SK-N-SH (cell line): Measurements from ENCODE around the gene PRKCH. TPM values are rescaled to one million over a fixed set of nuclear protein-coding genes. Genes with fewer than 3 reads are reported as not detected.

Experiments used
- CTCF ChIA-PET: fragments of 300-600, 350-600 bp; formaldehyde crosslinking; extraction: SDS; loops from one replicate; lab custom pipeline; 2021; lab: Yijun Ruan, JAX
- POLR2A ChIA-PET: fragments of 350-600 bp; sonication (Branson Sonifier 250); formaldehyde crosslinking; extraction: SDS; loops from one replicate; lab custom pipeline; 2020; ENCODE audit warnings: antibody characterized with exemption, inconsistent platforms; lab: Yijun Ruan, JAX
- DNase-seq: peaks from one replicate; pipeline ENCODE4 v3.0.0; 2012
- H2AFZ ChIP-seq: fragments of 200-600 bp; sonication (generic); 2 replicates; pipeline ENCODE4 v1.8.1; 2016; ENCODE audit warnings: antibody characterized with exemption, mild to moderate bottlenecking, low read depth
- H3F3A ChIP-seq: fragments of 200-600 bp; sonication (generic); replicated peaks from 2 replicates; pipeline ENCODE3; 2016; ENCODE audit warnings: antibody characterized with exemption, mild to moderate bottlenecking; ENCODE audit not compliant: insufficient read depth
- H3K27ac ChIP-seq, 2 experiments: fragments of 200-500 bp in 1 of 2; fragments of 200-600 bp in 1 of 2; sonication (Bioruptor generic) in 1 of 2; sonication (generic), shearing (Covaris generic) in 1 of 2; 2 replicates each; pipeline versions ENCODE4 v1.5.1 to v1.6.1; 2014 to 2016; ENCODE audit warnings: low read depth in 2 of 2, inconsistent platforms in 1 of 2, low read length in 1 of 2, mild to moderate bottlenecking in 1 of 2, mixed read lengths in 1 of 2
- H3K27me3 ChIP-seq: fragments of 200-600 bp; sonication (generic), shearing (Covaris generic); 2 replicates; pipeline ENCODE4 v1.6.1; 2016; ENCODE audit warnings: mixed run types; ENCODE audit not compliant: insufficient read depth
- H3K36me3 ChIP-seq, 2 experiments: fragments of 200-500 bp in 1 of 2; fragments of 200-600 bp in 1 of 2; sonication (Bioruptor generic) in 1 of 2; sonication (generic) in 1 of 2; replicated peaks in 1 of 2; 2 replicates each; pipeline versions ENCODE3 to v1.5.1; 2014 to 2016; ENCODE audit warnings: low read length in 1 of 2, mild to moderate bottlenecking in 1 of 2; ENCODE audit not compliant: insufficient read depth in 2 of 2, control insufficient read depth in 1 of 2
- H3K4me1 ChIP-seq, 2 experiments: fragments of 200-500 bp in 1 of 2; fragments of 200-600 bp in 1 of 2; sonication (Bioruptor generic) in 1 of 2; sonication (generic), shearing (Covaris generic) in 1 of 2; 2 replicates each; pipeline versions ENCODE4 v1.5.1 to v1.6.1; 2014 to 2016; ENCODE audit warnings: low read depth in 1 of 2, low read length in 1 of 2, mixed run types in 1 of 2; ENCODE audit not compliant: insufficient read depth in 2 of 2, control insufficient read depth in 1 of 2
- H3K4me2 ChIP-seq: fragments of 200-600 bp; sonication (generic), shearing (Covaris generic); 2 replicates; pipeline ENCODE4 v1.6.1; 2017; ENCODE audit warnings: mixed run types
- H3K4me3 ChIP-seq, 2 experiments: fragments of 200-500 bp in 1 of 2; fragments of 200-600 bp in 1 of 2; sonication (Bioruptor generic) in 1 of 2; sonication (generic), shearing (Covaris generic) in 1 of 2; 2 replicates each; pipeline versions ENCODE4 v1.5.1 to v1.8.1; 2014 to 2016; ENCODE audit warnings: low read depth in 2 of 2, inconsistent platforms in 1 of 2, low read length in 1 of 2, mild to moderate bottlenecking in 1 of 2, mixed read lengths in 1 of 2, moderate library complexity in 1 of 2
- H3K79me2 ChIP-seq: fragments of 200-600 bp; sonication (generic); 2 replicates; pipeline ENCODE4 v1.8.1; 2017; ENCODE audit warnings: mild to moderate bottlenecking; ENCODE audit not compliant: insufficient read depth
- H3K9ac ChIP-seq: fragments of 200-600 bp; sonication (generic); 2 replicates; pipeline ENCODE4 v1.6.1; 2017; ENCODE audit warnings: mixed run types
- H3K9me2 ChIP-seq: fragments of 200-600 bp; sonication (generic); 2 replicates; pipeline ENCODE4 v1.6.1; 2017; ENCODE audit warnings: mixed run types
- H3K9me3 ChIP-seq: fragments of 200-600 bp; sonication (generic); 2 replicates; pipeline ENCODE4 v1.6.1; 2017; ENCODE audit warnings: mixed run types, mild to moderate bottlenecking, moderate library complexity
- H4K20me1 ChIP-seq: fragments of 200-600 bp; sonication (generic); 2 replicates; pipeline ENCODE4 v1.6.1; 2017; ENCODE audit warnings: mild to moderate bottlenecking, mixed run types; ENCODE audit not compliant: insufficient read depth
- CTCF ChIP-seq: fragments of 200-600 bp; sonication (generic); IDR thresholded peaks from 2 replicates; pipeline ENCODE4 v1.6.1; 2017; ENCODE audit warnings: antibody characterized with exemption, mild to moderate bottlenecking, moderate library complexity
- ELF1 ChIP-seq: IDR thresholded peaks from 2 replicates; pipeline ENCODE4 v1.4.0; 2012
- EP300 ChIP-seq, 2 experiments: IDR thresholded peaks; 2 replicates each; pipeline versions ENCODE4 v1.4.0 to v1.6.1; 2012; ENCODE audit warnings: borderline replicate concordance in 1 of 2, low read depth in 1 of 2, low read length in 1 of 2
- FOXM1 ChIP-seq: IDR thresholded peaks from 2 replicates; pipeline ENCODE4 v1.4.0; 2012; ENCODE audit warnings: low read depth, mild to moderate bottlenecking
- GATA2 ChIP-seq: sonication (generic); formaldehyde crosslinking; IDR thresholded peaks from 2 replicates; pipeline ENCODE4 v1.5.0; 2020; ENCODE audit warnings: mild to moderate bottlenecking, missing genetic modification reagents
- JUND ChIP-seq: IDR thresholded peaks from 2 replicates; pipeline ENCODE4 v1.4.0; 2012
- MAX ChIP-seq: IDR thresholded peaks from 2 replicates; pipeline ENCODE4 v1.4.0; 2012; ENCODE audit warnings: low read depth
- MEF2A ChIP-seq: IDR thresholded peaks from 2 replicates; pipeline ENCODE4 v1.4.0; 2012; ENCODE audit warnings: low read depth, borderline replicate concordance
- PBX3 ChIP-seq: IDR thresholded peaks from 2 replicates; pipeline ENCODE4; 2012
- POLR2AphosphoS5 ChIP-seq: IDR thresholded peaks from 2 replicates; pipeline ENCODE4 v1.6.1; 2012; ENCODE audit warnings: low read depth, low read length
- RAD21 ChIP-seq: IDR thresholded peaks from 2 replicates; pipeline ENCODE4 v1.6.1; 2012; ENCODE audit warnings: mild to moderate bottlenecking, low read length
- TEAD4 ChIP-seq: IDR thresholded peaks from 2 replicates; pipeline ENCODE4 v1.4.0; 2012; ENCODE audit warnings: mild to moderate bottlenecking, borderline replicate concordance; ENCODE audit not compliant: insufficient read depth
- USF2 ChIP-seq: fragments of 150-350 bp; IDR thresholded peaks from 2 replicates; pipeline ENCODE4 v1.6.1; 2017; ENCODE audit warnings: antibody characterized with exemption, low read length, low read depth, borderline replicate concordance
- YY1 ChIP-seq: IDR thresholded peaks from 2 replicates; pipeline ENCODE4 v1.4.0; 2012; ENCODE audit warnings: low read depth, mild to moderate bottlenecking
- ZBTB33 ChIP-seq: IDR thresholded peaks from 2 replicates; pipeline ENCODE4 v1.4.0; 2012; ENCODE audit warnings: low read depth, borderline replicate concordance
- WGBS: methylation state at CpG from one replicate; pipeline ENCODE4 v1.1.6; 2017; ENCODE audit warnings: low lambda C conversion rate; 5-methylcytosine and 5-hydroxymethylcytosine counted together
- polyA plus RNA-seq, 3 experiments: library from polyadenylated mRNA; depleted of rRNA; stranded (reverse); fragments of >200 nt; gene quantifications; 2 replicates each; pipeline ENCODE4 v1.2.3, GENCODE V29; 2012

The PRKCH gene
- polyA plus RNA-seq, 1 of the 3 experiments (the other 2 are of a cell fraction): 4.2 TPM

GRCh38 chr14:61488417-61489401 lies 167.3 kb downstream of the PRKCH start:
- H3K9me2 ChIP-seq: no peaks in the 10 kb centered on the region
- no peaks in the 10 kb centered on the region for H3K79me2 ChIP-seq
- CTCF ChIA-PET: interaction anchor here (1.3 to 1.6 kb wide), 2 partner anchors 10 to 12 kb away, joined by 3 to 5 read pairs; no protein-coding TSS in a partner anchor
- peaks cover 7 to 10% of the 10 kb centered on the region in 2 experiments; a peak in 3 of 4 replicates for H3K4me1 ChIP-seq
- no peaks in the 10 kb centered on the region for H4K20me1 ChIP-seq
- H3K9me3 ChIP-seq: no peaks in the 10 kb centered on the region
- H3K27ac ChIP-seq: no peak overlapping the region
- H3K4me2 ChIP-seq: no peak overlapping the region
- H3K36me3 ChIP-seq: no peaks in the 10 kb centered on the region
- H3K9ac ChIP-seq: no peak overlapping the region
- no peak for TF ChIP-seq TEAD4
- no peak for TF ChIP-seq POLR2AphosphoS5
- no peak for TF ChIP-seq PBX3
- no peak for TF ChIP-seq JUND
- TF ChIP-seq EP300 (IDR thresholded peaks at IDR 0.05; ENCODE audit: borderline replicate concordance in 1 of 2, low read depth in 1 of 2, low read length in 1 of 2): no peak
- no peak for TF ChIP-seq RAD21
- no peak for TF ChIP-seq ELF1
- TF ChIP-seq FOXM1: no peak
- peaks cover 9% of the 10 kb centered on the region for H3F3A ChIP-seq
- H3K27me3 ChIP-seq: no peaks in the 10 kb centered on the region
- WGBS: 98% methylated on average over 4 of the region's 4 CpGs
- no peak for DNase-seq
- H2AFZ ChIP-seq: no peak overlapping the region
- POLR2A ChIA-PET: no interaction called here
- no peak overlapping the region for H3K4me3 ChIP-seq

GRCh38 chr14:61489512-61489911 lies 168.1 kb downstream of the PRKCH start:
- Histone ChIP-seq H3K79me2 (no peaks in the 10 kb centered on the region), H3K9ac (no peak overlapping the region), H3K4me1 (peaks cover 10 to 12% of the 10 kb centered on the region in 2 experiments; a peak in 3 of 4 replicates), H3K9me2 (no peaks in the 10 kb centered on the region), H2AFZ (no peak overlapping the region), H3K27ac (no peak overlapping the region), H4K20me1 (no peaks in the 10 kb centered on the region), H3F3A (peaks cover 13% of the 10 kb centered on the region), H3K9me3 (no peaks in the 10 kb centered on the region), H3K36me3 (no peaks in the 10 kb centered on the region), H3K4me3 (no peak overlapping the region), H3K4me2 (no peak overlapping the region), H3K27me3 (no peaks in the 10 kb centered on the region)
- TF ChIP-seq USF2 (no peak), ZBTB33 (no peak), MEF2A (no peak), CTCF (no peak), RAD21 (no peak), YY1 (no peak), MAX (no peak), GATA2 (CRISPR knock-in tag) (no peak), TEAD4 (no peak)
- DNase-seq: no peak
- WGBS: 67% methylated on average over 2 of the region's 2 CpGs
- ChIA-PET POLR2A (no interaction called here), CTCF (interaction anchor here (0.6 to 1.6 kb wide), 3 partner anchors 10 to 241 kb away, joined by 3 to 5 read pairs (median 3); no protein-coding TSS in a partner anchor)
